ENCODE measurements around the gene ATAD1.

DNA sequence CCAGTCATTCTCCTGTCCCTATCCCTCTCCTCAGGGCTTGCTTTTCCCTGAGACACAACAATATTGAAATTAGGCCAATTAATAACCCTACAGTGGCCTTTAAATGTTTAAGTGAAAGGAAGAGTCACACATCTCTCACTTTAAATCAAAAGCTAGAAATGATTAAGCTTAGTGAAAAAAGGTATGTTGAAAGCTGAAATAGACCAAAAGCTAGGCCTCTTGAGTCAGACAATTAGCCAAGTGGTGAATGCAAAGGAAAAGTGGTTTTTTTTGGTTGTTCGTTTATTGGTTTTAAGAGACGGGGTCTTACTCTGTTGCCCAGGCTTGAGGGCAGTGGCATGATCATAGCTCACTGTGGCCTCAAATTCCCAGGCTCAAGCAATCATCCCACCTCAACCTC is 9.7 kb upstream of the ATAD1 start:
- TF ChIP-seq, protein P1, sequence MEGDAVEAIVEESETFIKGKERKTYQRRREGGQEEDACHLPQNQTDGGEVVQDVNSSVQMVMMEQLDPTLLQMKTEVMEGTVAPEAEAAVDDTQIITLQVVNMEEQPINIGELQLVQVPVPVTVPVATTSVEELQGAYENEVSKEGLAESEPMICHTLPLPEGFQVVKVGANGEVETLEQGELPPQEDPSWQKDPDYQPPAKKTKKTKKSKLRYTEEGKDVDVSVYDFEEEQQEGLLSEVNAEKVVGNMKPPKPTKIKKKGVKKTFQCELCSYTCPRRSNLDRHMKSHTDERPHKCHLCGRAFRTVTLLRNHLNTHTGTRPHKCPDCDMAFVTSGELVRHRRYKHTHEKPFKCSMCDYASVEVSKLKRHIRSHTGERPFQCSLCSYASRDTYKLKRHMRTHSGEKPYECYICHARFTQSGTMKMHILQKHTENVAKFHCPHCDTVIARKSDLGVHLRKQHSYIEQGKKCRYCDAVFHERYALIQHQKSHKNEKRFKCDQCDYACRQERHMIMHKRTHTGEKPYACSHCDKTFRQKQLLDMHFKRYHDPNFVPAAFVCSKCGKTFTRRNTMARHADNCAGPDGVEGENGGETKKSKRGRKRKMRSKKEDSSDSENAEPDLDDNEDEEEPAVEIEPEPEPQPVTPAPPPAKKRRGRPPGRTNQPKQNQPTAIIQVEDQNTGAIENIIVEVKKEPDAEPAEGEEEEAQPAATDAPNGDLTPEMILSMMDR (IDR thresholded peaks at IDR 0.05): no peak
- TF ChIP-seq POLR2A (IDR thresholded peaks at IDR 0.05) (no peak), POLR2AphosphoS5 (IDR thresholded peaks at IDR 0.05) (no peak), EP300 (IDR thresholded peaks at IDR 0.05) (no peak)

All from sigmoid colon (tissue), 4 donors.